ENCODE measurements around the gene INHA.

GRCh38 chr2:219551441-219552381 lies 20.4 kb upstream of the INHA start:
- TF ChIP-seq CTCF (IDR thresholded peaks at IDR 0.05) (no peak), POLR2A (IDR thresholded peaks at IDR 0.05) (no peak), POLR2AphosphoS5 (IDR thresholded peaks at IDR 0.05) (no peak), EP300 (IDR thresholded peaks at IDR 0.05) (no peak)
